Muscle of back (tissue), 11 donors: ENCODE results near the gene C8A. TPM values are rescaled to one million over a fixed set of nuclear protein-coding genes. Genes with fewer than 3 reads are reported as not detected.
A peak's percentile ranks its signal among the peaks of the same experiment; 100 is the strongest.

ENCODE experiments used
- DNase-seq, 3 donors: peaks; one replicate each; pipeline versions ENCODE4 v3.0.0 to v3.0.0-alpha.2; 2013
- polyA plus RNA-seq, 10 donors: library from polyadenylated mRNA; unstranded; fragments of 120-200 nt; gene quantifications; one replicate each; pipeline ENCODE4 v1.2.1, GENCODE V29; 2013; ENCODE audit not compliant: insufficient read length in 10 of 10

C8A gene
- polyA plus RNA-seq, 10 donors: not detected

DNA sequence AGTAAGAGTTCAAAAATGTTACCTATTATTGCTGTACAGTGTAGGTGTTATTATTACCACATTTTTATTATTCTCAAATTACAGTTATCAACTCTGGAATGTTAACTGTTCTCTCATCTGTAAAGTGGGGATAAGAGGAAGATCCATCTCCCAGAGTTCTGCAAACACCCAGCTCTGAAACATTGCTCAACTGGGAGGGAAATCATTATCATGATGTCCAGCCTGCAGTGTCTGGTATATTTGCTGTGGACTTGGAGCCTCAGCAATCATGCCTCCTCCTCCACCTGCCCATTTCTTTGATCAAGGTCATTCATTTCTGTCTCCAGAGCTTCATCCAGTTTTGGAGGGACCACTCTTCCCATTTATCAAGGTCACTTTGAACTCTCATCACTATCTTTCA lies 39.4 kb downstream of the C8A start:
- no peak for DNase-seq

DNA sequence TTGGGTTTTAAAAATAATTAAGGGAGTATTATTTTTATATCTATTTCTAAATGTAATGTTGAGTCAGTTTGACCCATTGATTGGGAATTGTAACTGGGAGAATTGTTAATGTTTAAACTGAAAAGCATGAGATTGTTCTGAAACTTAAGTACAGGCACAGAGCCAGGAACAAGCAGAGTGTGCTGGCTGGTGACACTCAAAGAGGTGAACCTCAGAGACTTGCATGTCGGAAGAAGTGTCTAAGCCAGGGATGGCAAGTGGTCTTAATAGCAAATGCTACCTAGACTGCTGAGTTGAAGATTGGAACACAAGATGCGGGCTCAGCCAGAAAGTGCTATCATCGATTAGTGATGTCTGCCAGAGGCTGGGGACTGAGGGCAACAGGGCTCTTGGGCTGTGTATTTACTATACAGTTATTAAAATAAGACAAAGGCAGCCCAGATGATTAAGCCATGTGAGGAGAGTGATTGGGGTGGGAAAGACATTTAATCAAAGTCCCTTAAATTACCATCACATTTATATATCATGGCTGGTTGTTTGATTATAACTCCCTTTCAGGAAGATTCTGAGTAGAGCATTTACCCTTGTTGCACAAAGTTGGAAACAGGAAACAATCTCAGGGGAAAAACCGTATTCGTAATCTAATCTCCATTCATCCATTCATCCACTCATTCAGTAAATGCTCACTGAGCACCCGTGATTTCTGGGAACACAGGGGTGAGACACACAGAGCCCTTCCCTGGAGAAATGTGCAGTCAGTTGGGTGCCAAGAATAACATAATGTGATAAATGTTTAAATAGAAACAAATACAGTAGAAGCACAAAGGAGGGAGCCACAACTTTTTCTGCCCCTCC lies 42.8 kb downstream of the C8A start:
- peak in 1 of 3 donors; percentile 2 for DNase-seq

GRCh38 chr1:56898005-56898373 lies 43.4 kb downstream of the C8A start:
- no peak for DNase-seq

- no peak for DNase-seq
Observed at GRCh38 chr1:56898879-56899278, 44.3 kb downstream of the C8A start.

DNA sequence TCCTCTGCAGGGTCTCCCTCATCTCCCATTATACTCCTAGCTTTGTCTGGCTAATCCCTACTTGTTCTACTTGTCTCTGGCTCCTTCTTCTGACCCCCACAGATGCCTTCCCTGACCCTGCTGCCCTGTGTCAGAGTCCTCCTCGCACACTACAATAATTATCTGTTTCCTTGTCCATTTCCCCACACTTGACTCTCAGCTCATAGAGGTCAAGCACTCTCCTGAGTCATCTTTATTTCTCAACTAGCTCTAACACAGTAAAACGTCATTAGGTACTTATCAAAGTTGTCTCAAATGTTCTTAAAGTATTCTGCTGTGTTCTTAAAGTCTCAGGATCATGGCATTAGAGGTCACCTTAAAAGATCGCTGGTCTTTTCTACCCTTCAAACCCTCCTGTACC lies 47.1 kb downstream of the C8A start:
- DNase-seq: no peak

DNA sequence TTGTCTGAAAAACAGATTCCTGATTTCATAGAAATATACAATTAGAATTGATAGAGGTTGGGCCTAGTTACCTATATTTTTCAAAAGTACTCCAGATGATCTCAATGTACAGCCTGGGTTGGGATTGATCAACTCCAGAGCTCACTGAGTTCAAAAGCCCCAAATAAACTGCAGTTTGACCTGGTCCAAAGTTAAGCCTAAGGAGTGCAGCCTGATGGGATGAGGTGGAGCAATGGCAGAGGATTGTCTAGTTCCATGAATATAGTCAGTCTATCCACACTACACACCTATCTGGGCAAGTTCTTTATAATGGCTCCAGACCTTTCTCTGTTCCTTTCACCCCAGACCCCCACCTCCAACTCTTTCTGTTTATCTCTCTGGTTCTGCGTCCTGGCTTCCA lies 49.2 kb downstream of the C8A start:
- DNase-seq: no peak

- no peak for DNase-seq
Observed at GRCh38 chr1:56904663-56905397, 50.2 kb downstream of the C8A start.

GRCh38 chr1:56905667-56906066 lies 51.1 kb downstream of the C8A start:
- no peak for DNase-seq

DNA sequence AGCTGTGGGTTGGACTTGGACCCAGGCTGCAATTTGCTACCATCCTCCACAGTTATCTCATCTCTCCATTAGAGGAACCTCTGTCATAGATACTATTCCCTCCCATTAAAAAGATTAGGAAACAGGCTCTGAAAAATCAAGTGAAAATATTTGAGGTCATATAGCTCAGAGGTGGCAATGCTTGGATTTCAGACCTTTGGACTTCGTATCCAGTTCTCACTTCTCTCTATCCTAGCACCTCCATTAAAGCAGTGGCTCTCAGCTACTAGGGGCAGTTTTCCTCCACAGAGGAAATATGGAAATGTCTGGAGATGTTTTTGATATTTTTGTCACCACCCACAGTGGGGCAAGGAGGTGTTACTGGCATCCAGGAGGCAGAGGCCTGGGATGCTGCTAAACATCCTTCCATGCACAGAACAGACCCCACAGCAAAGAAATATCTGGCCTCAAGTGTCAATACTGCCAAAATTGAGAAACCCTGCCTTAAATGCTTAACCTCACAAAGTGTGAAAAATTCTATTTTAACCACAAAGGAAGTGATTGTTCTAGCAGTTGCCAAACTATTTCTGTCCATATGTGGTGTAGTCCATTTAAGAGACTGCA lies 54.1 kb downstream of the C8A start:
- peak in 1 of 3 donors; percentile 57 for DNase-seq

- DNase-seq: no peak
Observed at GRCh38 chr1:56910441-56910985, 55.9 kb downstream of the C8A start.

GRCh38 chr1:56911098-56911938 lies 56.7 kb downstream of the C8A start:
- DNase-seq: peak in 1 of 3 donors; percentile 76

DNA sequence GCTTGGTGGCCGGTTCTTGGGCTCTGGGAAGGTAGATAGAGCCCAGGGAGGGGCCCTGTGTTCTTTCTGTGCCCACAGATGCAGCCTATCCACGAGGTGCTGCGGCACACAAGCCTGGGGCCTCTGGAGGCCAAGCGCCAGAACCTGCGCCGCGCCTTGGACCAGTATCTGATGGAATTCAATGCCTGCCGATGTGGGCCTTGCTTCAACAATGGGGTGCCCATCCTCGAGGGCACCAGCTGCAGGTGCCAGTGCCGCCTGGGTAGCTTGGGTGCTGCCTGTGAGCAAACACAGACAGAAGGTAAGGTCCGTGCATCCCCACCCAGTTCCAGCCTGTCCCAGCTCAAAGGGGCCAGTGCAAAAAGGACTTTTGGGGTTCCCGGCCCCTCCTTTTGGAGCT lies 57.7 kb downstream of the C8A start:
- no peak for DNase-seq

GRCh38 chr1:56915960-56916359 lies 61.4 kb downstream of the C8A start:
- DNase-seq: no peak

- DNase-seq: no peak
Observed at GRCh38 chr1:56916630-56917029, 62.0 kb downstream of the C8A start.

DNA sequence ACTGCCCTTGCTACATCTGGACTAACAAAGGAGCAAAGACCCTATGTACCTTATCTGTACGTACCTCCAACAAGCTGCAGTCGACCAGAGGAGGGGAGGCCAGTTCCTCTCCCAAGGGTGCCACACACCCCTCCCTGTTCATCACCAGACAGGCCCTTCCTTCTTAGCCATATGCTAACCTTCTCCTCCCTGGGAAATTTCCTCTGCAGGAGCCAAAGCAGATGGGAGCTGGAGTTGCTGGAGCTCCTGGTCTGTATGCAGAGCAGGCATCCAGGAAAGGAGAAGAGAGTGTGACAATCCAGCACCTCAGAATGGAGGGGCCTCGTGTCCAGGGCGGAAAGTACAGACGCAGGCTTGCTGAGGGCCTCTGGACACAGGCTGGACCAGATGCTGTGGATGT lies 62.8 kb downstream of the C8A start:
- peak in 1 of 3 donors; percentile 44 for DNase-seq

- peak in 1 of 3 donors; percentile 50 for DNase-seq
Observed at GRCh38 chr1:56920591-56921001, 66.0 kb downstream of the C8A start.

GRCh38 chr1:56921479-56921878 lies 66.9 kb downstream of the C8A start:
- peak in 1 of 3 donors; percentile 28 for DNase-seq

- no peak for DNase-seq
Observed at GRCh38 chr1:56922070-56922469, 67.5 kb downstream of the C8A start.

GRCh38 chr1:56922507-56922906 lies 67.9 kb downstream of the C8A start:
- DNase-seq: no peak

DNA sequence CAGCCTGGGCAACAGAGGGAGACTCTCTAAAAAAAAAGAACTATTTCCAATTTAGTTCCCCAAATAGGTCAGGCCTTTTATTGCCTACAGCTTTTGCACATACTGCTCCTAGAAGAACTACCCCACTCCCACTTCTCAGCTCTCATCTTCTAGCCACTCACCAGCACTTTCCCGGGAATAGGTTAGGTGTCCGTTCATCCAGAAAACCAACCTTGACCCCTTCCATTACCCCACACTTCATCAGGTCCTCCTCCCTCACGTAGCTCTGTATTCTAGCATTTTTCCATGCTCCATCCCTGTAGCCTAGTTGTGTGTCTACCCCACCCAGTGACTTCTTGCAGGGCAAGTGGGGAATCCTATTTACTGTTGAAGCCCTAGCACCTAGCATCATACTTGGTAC lies 68.6 kb downstream of the C8A start:
- no peak for DNase-seq

- DNase-seq: no peak
Observed at GRCh38 chr1:56924116-56924515, 69.5 kb downstream of the C8A start.

DNA sequence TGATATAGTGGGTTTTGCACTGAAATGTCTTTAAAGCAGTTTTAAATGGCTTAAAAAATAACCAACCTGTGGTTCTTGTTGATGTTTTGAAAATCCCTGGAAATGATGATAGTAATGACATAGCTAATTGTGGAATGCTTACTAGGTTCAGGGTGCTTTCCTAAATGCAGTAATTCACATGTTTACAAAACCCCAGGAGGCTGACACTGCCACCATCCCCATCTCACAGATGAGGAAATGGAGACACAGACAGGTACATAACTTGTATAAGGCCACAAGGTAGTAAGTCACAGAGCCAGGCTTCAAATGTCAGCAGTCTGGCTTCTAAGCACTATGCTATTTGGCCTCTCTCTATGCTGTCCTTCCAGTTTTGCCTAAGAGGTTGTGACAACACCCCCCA lies 70.6 kb downstream of the C8A start:
- no peak for DNase-seq
